GM12874 (cell line): Measurements from ENCODE around the gene ITPR3.

Experiments used
- CTCF ChIP-seq: IDR thresholded peaks from 2 replicates; pipeline ENCODE4 v1.5.1; 2011; ENCODE audit warnings: low read depth, mild to moderate bottlenecking, control low read depth, low read length, moderate library complexity; ENCODE audit not compliant: insufficient read depth

Gene ITPR3

GRCh38 chr6:33702345-33702977 is 81.3 kb downstream of the ITPR3 start:
- TF ChIP-seq CTCF: peak; percentile 76

- no peak for TF ChIP-seq CTCF
Measured at GRCh38 chr6:33704215-33705066, 83.3 kb downstream of the ITPR3 start.

- no peak for TF ChIP-seq CTCF
Measured at GRCh38 chr6:33705268-33705885, 84.3 kb downstream of the ITPR3 start.

GRCh38 chr6:33705955-33706725 is 85.0 kb downstream of the ITPR3 start:
- TF ChIP-seq CTCF: no peak

GRCh38 chr6:33707771-33708170 is 86.6 kb downstream of the ITPR3 start:
- no peak for TF ChIP-seq CTCF

- TF ChIP-seq CTCF: no peak
Measured at GRCh38 chr6:33708516-33709204, 87.5 kb downstream of the ITPR3 start.
